IPS-NIHi11 (cell line): ENCODE data around the gene MYL4.
A peak's percentile ranks its signal among the peaks of the same experiment; 100 is the strongest.
"Not testable (repeated sequence)": the region's sequence is repeated elsewhere in the genome, so short reads cannot be mapped to it uniquely, and the experiment has no call there.

Experiments used
- DNase-seq: peaks from one replicate; pipeline ENCODE4 v3.0.0; 2012; ENCODE audit warnings: mixed read lengths, low spot score

The MYL4 gene

GRCh38 chr17:47243737-47244598 is 34.8 kb downstream of the MYL4 start:
- no peak for DNase-seq

GRCh38 chr17:47244697-47245096 is 35.5 kb downstream of the MYL4 start:
- no peak for DNase-seq

GRCh38 chr17:47246120-47246519 is 37.0 kb downstream of the MYL4 start:
- no peak for DNase-seq

- no peak for DNase-seq
Observed at GRCh38 chr17:47250855-47251254, 41.7 kb downstream of the MYL4 start.

GRCh38 chr17:47251421-47251940 is 42.3 kb downstream of the MYL4 start:
- no peak for DNase-seq

- no peak for DNase-seq
Observed at GRCh38 chr17:47252209-47252608, 43.1 kb downstream of the MYL4 start.

GRCh38 chr17:47252766-47253512 is 43.8 kb downstream of the MYL4 start:
- DNase-seq, result no peak

GRCh38 chr17:47253541-47254402 is 44.6 kb downstream of the MYL4 start, which contains the start of gene ITGB3:
Gene ITGB3, plus strand, starts transcription at chr17:47253827. Its CDS starts 35 bp downstream, at chr17:47253862.
- peak; percentile 86 for DNase-seq

GRCh38 chr17:47254403-47254943 is 45.3 kb downstream of the MYL4 start:
- no peak for DNase-seq

GRCh38 chr17:47257651-47258339 is 48.6 kb downstream of the MYL4 start:
- no peak for DNase-seq

GRCh38 chr17:47262586-47262985 is 53.4 kb downstream of the MYL4 start:
- no peak for DNase-seq

- no peak for DNase-seq
Observed at GRCh38 chr17:47264166-47264565, 55.0 kb downstream of the MYL4 start.

- no peak for DNase-seq
Observed at GRCh38 chr17:47265983-47266541, 56.9 kb downstream of the MYL4 start.

- DNase-seq, result no peak
Observed at GRCh38 chr17:47266782-47267181, 57.6 kb downstream of the MYL4 start.

- no peak for DNase-seq
Observed at GRCh38 chr17:47267354-47267828, 58.2 kb downstream of the MYL4 start.

GRCh38 chr17:47268964-47269363 is 59.8 kb downstream of the MYL4 start:
- not testable (repeated sequence) for DNase-seq

GRCh38 chr17:47269561-47270280 is 60.6 kb downstream of the MYL4 start:
- not testable (repeated sequence) for DNase-seq

GRCh38 chr17:47270946-47271705 is 62.0 kb downstream of the MYL4 start:
- no peak for DNase-seq

- DNase-seq, result no peak
Observed at GRCh38 chr17:47272491-47272890, 63.3 kb downstream of the MYL4 start.
